HepG2 (cell line): ENCODE measurements around the gene SFXN5. TPM values are rescaled to one million over a fixed set of nuclear protein-coding genes. Genes with fewer than 3 reads are reported as not detected.

Source experiments
- ATAC-seq: fragments of 200-7000 bp; cut with Tn5 transposase; 3 replicates; pipeline ENCODE4 v1.9.1; 2020; ENCODE audit warnings: mild to moderate bottlenecking, moderate library complexity
- BruUV-seq: library from RNA; stranded (reverse); fragments of 400-500 nt; replicated peaks from 2 replicates; lab custom pipeline; 2021; lab: Mats Ljungman, UMichigan
- CTCF ChIA-PET: fragments of 300-600 bp; formaldehyde crosslinking; extraction: SDS; loops from one replicate; lab custom pipeline; 2021; ENCODE audit warnings: low total read pairs, inconsistent platforms, low intra/inter-chr PET ratio; lab: Yijun Ruan, JAX
- POLR2A ChIA-PET: fragments of 350-600 bp; sonication (Branson Sonifier 250); formaldehyde crosslinking; loops from one replicate; lab custom pipeline; 2020; ENCODE audit warnings: antibody characterized with exemption, inconsistent platforms; lab: Yijun Ruan, JAX
- DNase-seq: peaks from one replicate; pipeline ENCODE4 v3.0.0-alpha.2; 2015; ENCODE audit warnings: low spot score
- FAIRE-seq: peaks from 3 replicates; lab custom pipeline; 2011; peaks lifted over from hg19 to GRCh38; lab: Jason Lieb, UNC
- H2AFZ ChIP-seq: one replicate; pipeline ENCODE4 v1.6.1; 2011; ENCODE audit warnings: low read length, inconsistent platforms
- H3K27ac ChIP-seq: fragments of 300-600 bp; 3 replicates; pipeline ENCODE4 v1.8.0; 2011; ENCODE audit warnings: mixed run types, mild to moderate bottlenecking, mixed read lengths, low read length, inconsistent platforms; ENCODE audit not compliant: insufficient read depth; ENCODE audit errors: extremely low read length
- H3K27me3 ChIP-seq, 2 experiments: fragments of 200-600 bp in 1 of 2; 2 replicates in 1 of 2; 3 replicates in 1 of 2; pipeline versions ENCODE4 v1.6.0 to v1.8.0; 2011; ENCODE audit warnings: low read length in 2 of 2, mild to moderate bottlenecking in 2 of 2, moderate library complexity in 2 of 2, inconsistent platforms in 1 of 2; ENCODE audit not compliant: insufficient read depth in 2 of 2, control insufficient read depth in 1 of 2
- H3K36me3 ChIP-seq, 2 experiments: fragments of 200-600 bp in 1 of 2; replicated peaks in 1 of 2; 2 replicates in 1 of 2; 3 replicates in 1 of 2; pipeline versions ENCODE4 v1.5.1 to v1.8.0; 2011; ENCODE audit warnings: low read length in 2 of 2, inconsistent platforms in 1 of 2; ENCODE audit not compliant: insufficient read depth in 2 of 2, control insufficient read depth in 1 of 2
- H3K4me1 ChIP-seq: 2 replicates; pipeline ENCODE4 v1.5.1; 2012; ENCODE audit warnings: low read length, inconsistent platforms; ENCODE audit not compliant: insufficient read depth
- H3K4me2 ChIP-seq: 2 replicates; pipeline ENCODE4 v1.6.0; 2011; ENCODE audit warnings: low read depth, low read length, inconsistent platforms
- H3K4me3 ChIP-seq, 3 experiments: fragments of 200-600 bp in 1 of 3; sonication (generic), shearing (Covaris generic) in 1 of 3; replicated peaks in 1 of 3; 2 replicates each; pipeline ENCODE4 v1.5.1; 2011 to 2016; ENCODE audit warnings: low read length in 3 of 3, inconsistent platforms in 2 of 3, low read depth in 2 of 3, mild to moderate bottlenecking in 2 of 3, control low read depth in 1 of 3, mixed read lengths in 1 of 3; ENCODE audit not compliant: insufficient read depth in 1 of 3
- H3K79me2 ChIP-seq: one replicate; pipeline ENCODE4 v1.6.1; 2011; ENCODE audit warnings: low read length, inconsistent platforms; ENCODE audit not compliant: insufficient read depth
- H3K9ac ChIP-seq: 2 replicates; pipeline ENCODE4 v1.6.0; 2011; ENCODE audit warnings: mild to moderate bottlenecking, low read depth, low read length, inconsistent platforms; ENCODE audit not compliant: insufficient read depth
- H3K9me3 ChIP-seq: 2 replicates; pipeline ENCODE4 v1.5.1; 2012; ENCODE audit warnings: mild to moderate bottlenecking, low read length
- H4K20me1 ChIP-seq: 2 replicates; pipeline ENCODE4 v1.6.0; 2011; ENCODE audit warnings: inconsistent platforms, mild to moderate bottlenecking, low read length, moderate library complexity; ENCODE audit not compliant: insufficient read depth
- CHCHD3 ChIP-seq: sonication (generic); formaldehyde crosslinking; IDR thresholded peaks from 2 replicates; pipeline ENCODE4 v1.8.0; 2022; ENCODE audit warnings: mild to moderate bottlenecking, missing genetic modification reagents, moderate library complexity
- ELF1 ChIP-seq: sonication (generic); formaldehyde crosslinking; IDR thresholded peaks from 2 replicates; pipeline ENCODE4 v1.4.0; 2020; ENCODE audit warnings: missing genetic modification reagents
- FIP1L1 ChIP-seq: fragments of 200-400 bp; formaldehyde crosslinking; IDR thresholded peaks from 2 replicates; pipeline ENCODE4 v1.6.1; 2018; ENCODE audit warnings: low read depth, mild to moderate bottlenecking, low read length, moderate library complexity, borderline replicate concordance; ENCODE audit not compliant: insufficient read depth
- NFYB ChIP-seq: sonication (generic); formaldehyde crosslinking; IDR thresholded peaks from 2 replicates; pipeline ENCODE4 v1.4.0; 2020; ENCODE audit warnings: missing genetic modification reagents
- PCBP1 ChIP-seq: fragments of 200-400 bp; formaldehyde crosslinking; IDR thresholded peaks from 2 replicates; pipeline ENCODE4 v1.6.1; 2017; ENCODE audit warnings: mild to moderate bottlenecking, low read depth, low read length, borderline replicate concordance
- POLR2AphosphoS2 ChIP-seq: IDR thresholded peaks from 2 replicates; pipeline ENCODE4 v1.6.1; 2011; ENCODE audit warnings: low read depth, low read length, improper control_type of control experiment
- ZNF253 ChIP-seq: sonication (generic); formaldehyde crosslinking; IDR thresholded peaks from 2 replicates; pipeline ENCODE4 v1.8.0; 2022; ENCODE audit warnings: mild to moderate bottlenecking, missing genetic modification reagents, borderline replicate concordance
- ZNF557 ChIP-seq: sonication (generic); formaldehyde crosslinking; IDR thresholded peaks from 2 replicates; pipeline ENCODE4 v1.4.0; 2020; ENCODE audit warnings: missing genetic modification reagents
- ZNF558 ChIP-seq: sonication (generic); formaldehyde crosslinking; IDR thresholded peaks from 2 replicates; pipeline ENCODE4 v1.9.0; 2022; ENCODE audit warnings: mild to moderate bottlenecking, missing genetic modification reagents, borderline replicate concordance
- ZNF75D ChIP-seq: sonication (generic); formaldehyde crosslinking; IDR thresholded peaks from 2 replicates; pipeline ENCODE4 v1.8.1; 2023; ENCODE audit warnings: missing genetic modification reagents, mild to moderate bottlenecking, borderline replicate concordance
- ZSCAN22 ChIP-seq: sonication (generic); formaldehyde crosslinking; IDR thresholded peaks from 2 replicates; pipeline ENCODE4 v1.4.0; 2020; ENCODE audit warnings: mild to moderate bottlenecking, missing genetic modification reagents
- WGBS: methylation state at CpG from one replicate; pipeline ENCODE4 v1.1.6; 2017; ENCODE audit warnings: low lambda C conversion rate; 5-methylcytosine and 5-hydroxymethylcytosine counted together
- in situ Hi-C: cut with HindIII; loops from 2 replicates; pipeline ENCODE4 v1.10.0; 2017; ENCODE audit warnings: low pct_unique_long_range_greater_than_20kb; ENCODE audit not compliant: extremely low pct_ligation_motif_present
- intact Hi-C: fragments of 100-400 bp; cut with micrococcal nuclease; formaldehyde crosslinking; loops from one replicate; pipeline ENCODE4 v1.10.0; 2022; ENCODE audit not compliant: unreplicated experiment
- polyA plus RNA-seq, 8 experiments: library from polyadenylated mRNA; depleted of rRNA in 3 of 8; stranded (reverse) in 7 of 8; unstranded in 1 of 8; fragments of >200 nt; fragmentation: Illumina TruSeq in 4 of 8; extraction: Trizol in 4 of 8; gene quantifications; 2 replicates each; pipeline versions ENCODE4 v1.2.1 to v1.2.3, GENCODE V29; 2011 to 2016; ENCODE audit warnings: low read depth in 4 of 8, missing spikeins in 1 of 8, mixed read lengths in 1 of 8; ENCODE audit not compliant: insufficient read depth in 1 of 8
- total RNA-seq, 5 experiments: library from RNA; depleted of rRNA; stranded (reverse); fragments of >200 nt; fragmentation: Illumina TruSeq; extraction: Trizol; gene quantifications; 2 replicates each; pipeline ENCODE4 v1.2.3, GENCODE V29; 2016; ENCODE audit warnings: low read depth in 1 of 5
- TF ChIP-seq, protein P1 (sequence below): sonication (generic); formaldehyde crosslinking; IDR thresholded peaks from 2 replicates; pipeline ENCODE4 v1.8.1; 2023; ENCODE audit warnings: mild to moderate bottlenecking, inconsistent platforms, moderate library complexity, missing genetic modification reagents, borderline replicate concordance
- TF ChIP-seq, protein P2 (sequence below): sonication (generic); formaldehyde crosslinking; IDR thresholded peaks from 2 replicates; pipeline ENCODE4 v1.5.0; 2020; ENCODE audit warnings: missing genetic modification reagents, mild to moderate bottlenecking, borderline replicate concordance

SFXN5 gene
- total and polyA plus RNA-seq, 2 of the 13 experiments (the other 11 are each of a cell fraction or from before 2014, with no cell fraction given) = 34.9 to 37.4 TPM

DNA sequence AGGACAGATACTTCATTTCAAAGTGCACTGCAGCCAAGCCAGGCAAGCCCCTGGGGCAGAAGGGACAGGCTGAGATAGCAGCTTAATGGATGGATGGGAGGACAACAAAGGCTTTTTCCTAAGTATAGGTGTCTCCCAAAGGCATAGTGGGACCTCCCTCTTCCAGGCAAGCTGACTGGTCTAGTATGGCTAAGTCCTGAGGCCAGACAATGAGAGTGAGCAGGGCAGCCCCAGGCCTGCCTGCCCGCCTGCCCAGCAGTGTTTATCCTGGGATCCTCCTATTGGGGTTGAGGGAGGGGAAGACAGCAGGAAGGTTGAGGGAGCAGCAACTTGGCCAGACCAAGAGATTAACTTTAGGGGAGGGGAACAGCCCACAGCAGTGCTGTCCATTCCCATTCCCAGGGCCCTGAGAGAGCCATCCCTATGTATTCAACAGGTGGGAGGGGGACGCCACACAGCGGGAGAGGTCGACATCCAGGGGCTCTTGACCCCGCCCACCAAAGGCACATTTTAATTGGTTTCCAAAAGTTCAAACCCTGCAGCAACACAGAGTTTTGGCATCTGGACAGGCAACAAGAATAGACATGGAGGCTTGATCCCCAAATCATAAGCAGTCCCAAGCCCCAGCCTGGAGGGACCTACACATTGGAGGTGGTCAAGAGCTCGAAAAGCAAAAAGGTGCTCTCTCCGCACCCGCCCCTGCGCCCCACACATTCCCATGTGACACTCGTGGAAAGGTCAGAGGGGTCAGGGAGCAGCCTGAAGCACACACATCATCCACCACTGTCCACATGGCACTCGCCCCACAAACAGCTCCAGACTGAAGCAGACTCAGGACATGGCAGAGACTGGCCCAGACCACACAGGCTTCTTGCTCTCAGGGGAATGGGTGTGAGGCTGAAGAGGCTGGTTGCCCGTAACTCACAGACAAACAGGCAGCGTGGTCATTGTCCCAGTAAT lies 2.9 kb upstream of the SFXN5 start (continued):
- no peak for TF ChIP-seq ZNF75D (CRISPR knock-in tag)
- no peak for TF ChIP-seq ZNF557 (CRISPR knock-in tag)
- TF ChIP-seq ELF1 (CRISPR knock-in tag) = no peak
- TF ChIP-seq ZSCAN22 (CRISPR knock-in tag) = no peak
- TF ChIP-seq, protein P1, sequence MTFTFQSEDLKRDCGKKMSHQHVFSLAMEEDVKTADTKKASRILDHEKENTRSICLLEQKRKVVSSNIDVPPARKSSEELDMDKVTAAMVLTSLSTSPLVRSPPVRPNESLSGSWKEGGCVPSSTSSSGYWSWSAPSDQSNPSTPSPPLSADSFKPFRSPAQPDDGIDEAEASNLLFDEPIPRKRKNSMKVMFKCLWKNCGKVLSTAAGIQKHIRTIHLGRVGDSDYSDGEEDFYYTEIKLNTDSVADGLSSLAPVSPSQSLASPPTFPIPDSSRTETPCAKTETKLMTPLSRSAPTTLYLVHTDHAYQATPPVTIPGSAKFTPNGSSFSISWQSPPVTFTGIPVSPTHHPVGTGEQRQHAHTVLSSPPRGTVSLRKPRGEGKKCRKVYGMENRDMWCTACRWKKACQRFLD = no peak
- no peak for TF ChIP-seq NFYB (CRISPR knock-in tag)
- no peak for TF ChIP-seq PCBP1
- TF ChIP-seq ZNF253 (CRISPR knock-in tag) = no peak
- no peak for TF ChIP-seq POLR2AphosphoS2
- TF ChIP-seq FIP1L1 = no peak

DNA sequence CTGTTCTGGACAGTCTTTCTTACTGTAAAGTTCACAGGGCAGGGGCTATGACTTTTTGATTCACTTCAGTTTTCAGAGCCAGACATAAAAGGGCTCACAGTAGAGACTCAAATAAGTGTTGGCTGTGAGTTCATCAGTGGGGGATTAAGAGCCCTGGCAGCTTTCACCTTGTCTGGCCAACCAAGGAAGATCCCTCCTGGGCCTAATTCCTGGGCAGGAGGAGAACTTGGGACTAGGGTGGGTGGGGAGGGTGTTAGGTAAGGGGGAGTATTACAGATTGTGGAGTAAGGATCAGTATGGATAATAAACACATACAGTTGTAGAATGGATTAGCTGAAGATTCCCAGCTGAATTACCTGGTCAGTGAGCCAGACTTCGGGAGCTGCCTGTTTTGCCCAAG lies 904 bp upstream of the SFXN5 start:
- in situ Hi-C loops = no loop called here

More for the DNA sequence above, 904 bp upstream of the SFXN5 start:
- BruUV-seq = no TSS peak
- POLR2A ChIA-PET = interaction anchor here (2.1 to 2.7 kb wide), 3 partner anchors 40 to 104 kb away, joined by 12 to 35 read pairs (median 23); no protein-coding TSS in a partner anchor
- H3K27me3 ChIP-seq = no peaks in the 10 kb centered on the region; a peak in 1 of 5 replicates
- H3K79me2 ChIP-seq = peaks cover 36% of the 10 kb centered on the region
- peak overlapping the region; percentile 89 for H3K27ac ChIP-seq
- DNase-seq = no peak
- CTCF ChIA-PET = no interaction called here
- FAIRE-seq = no peak
- peaks cover 3 to 6% of the 10 kb centered on the region in 2 experiments; a peak in 4 of 5 replicates for H3K36me3 ChIP-seq
- H2AFZ ChIP-seq = no peak overlapping the region
- intact Hi-C loops = no loop called here
- peak overlapping the region; percentile 97 for H3K4me2 ChIP-seq
- peak overlapping the region; percentile 93 for H3K9ac ChIP-seq
- 79% methylated on average over 1 of the region's 1 CpG for WGBS
- peak overlapping the region; percentile 81 to 98 (median 95) for H3K4me3 ChIP-seq
- H3K4me1 ChIP-seq = peaks cover 44% of the 10 kb centered on the region
- ATAC-seq = no peak
- H3K9me3 ChIP-seq = no peaks in the 10 kb centered on the region
- peaks cover 9% of the 10 kb centered on the region for H4K20me1 ChIP-seq
- 0 out of 2 replicates have a peak, but pooled peaks have one; percentile 2 for TF ChIP-seq CHCHD3
- TF ChIP-seq, protein P2, sequence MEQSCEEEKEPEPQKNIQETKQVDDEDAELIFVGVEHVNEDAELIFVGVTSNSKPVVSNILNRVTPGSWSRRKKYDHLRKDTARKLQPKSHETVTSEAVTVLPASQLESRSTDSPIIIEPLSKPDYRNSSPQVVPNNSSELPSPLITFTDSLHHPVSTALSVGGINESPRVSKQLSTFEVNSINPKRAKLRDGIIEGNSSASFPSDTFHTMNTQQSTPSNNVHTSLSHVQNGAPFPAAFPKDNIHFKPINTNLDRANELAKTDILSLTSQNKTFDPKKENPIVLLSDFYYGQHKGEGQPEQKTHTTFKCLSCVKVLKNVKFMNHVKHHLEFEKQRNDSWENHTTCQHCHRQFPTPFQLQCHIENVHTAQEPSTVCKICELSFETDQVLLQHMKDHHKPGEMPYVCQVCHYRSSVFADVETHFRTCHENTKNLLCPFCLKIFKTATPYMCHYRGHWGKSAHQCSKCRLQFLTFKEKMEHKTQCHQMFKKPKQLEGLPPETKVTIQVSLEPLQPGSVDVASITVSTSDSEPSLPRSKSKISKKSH (CRISPR knock-in tag) = no peak
- TF ChIP-seq ZNF558 (CRISPR knock-in tag) = 0 out of 2 replicates have a peak, but pooled peaks have one; percentile 9
